Activated T-cell treated with anti-CD3 and anti-CD28 coated beads, Interleukin-2, amount 50 U/mL, for 1 hour (primary cell): ENCODE results near the gene CACNA1H.
"Not testable (repeated sequence)": the region's sequence is repeated elsewhere in the genome, so short reads cannot be mapped to it uniquely, and the experiment has no call there.

Experiments
- DNase-seq: peaks from one replicate; pipeline ENCODE4 v3.0.0-alpha.2; 2020

Gene CACNA1H

GRCh38 chr16:1194665-1195392 is 41.9 kb downstream of the CACNA1H start:
- peak; percentile 40 for DNase-seq

GRCh38 chr16:1195393-1195666 is 42.4 kb downstream of the CACNA1H start:
- no peak for DNase-seq

- DNase-seq, result no peak
Observed at GRCh38 chr16:1196494-1196893, 43.6 kb downstream of the CACNA1H start.

DNA sequence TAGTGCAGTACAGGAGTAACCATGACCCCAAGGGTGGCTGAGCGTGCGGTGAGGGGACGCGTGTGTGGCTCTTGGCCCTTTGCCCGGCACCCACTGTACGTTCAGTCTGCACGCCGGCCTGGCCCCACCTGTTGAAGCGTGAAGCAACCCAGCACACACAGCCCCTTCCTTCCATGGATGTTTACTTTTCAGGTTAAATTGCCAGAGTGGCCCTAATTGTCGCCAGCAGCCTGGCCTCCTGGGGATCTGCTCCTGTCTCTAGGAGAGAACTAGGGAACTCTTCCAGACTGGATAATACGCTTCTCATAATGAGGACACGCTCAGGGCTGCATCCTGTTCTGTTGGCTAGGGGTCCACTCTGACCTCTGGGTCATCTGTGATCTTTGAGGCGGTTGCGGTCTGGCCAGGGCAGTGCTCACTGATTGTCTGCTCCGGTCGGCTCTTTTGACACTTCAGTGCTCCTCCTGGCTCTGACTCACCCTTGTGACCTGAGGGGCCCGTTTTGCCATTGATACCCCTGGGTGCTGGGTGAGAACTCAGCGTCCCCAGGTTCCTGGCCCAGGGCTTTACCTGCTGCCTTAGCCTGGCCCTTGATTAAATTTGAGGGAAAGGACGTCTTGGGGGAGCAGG is 44.4 kb downstream of the CACNA1H start:
- DNase-seq, result no peak

DNA sequence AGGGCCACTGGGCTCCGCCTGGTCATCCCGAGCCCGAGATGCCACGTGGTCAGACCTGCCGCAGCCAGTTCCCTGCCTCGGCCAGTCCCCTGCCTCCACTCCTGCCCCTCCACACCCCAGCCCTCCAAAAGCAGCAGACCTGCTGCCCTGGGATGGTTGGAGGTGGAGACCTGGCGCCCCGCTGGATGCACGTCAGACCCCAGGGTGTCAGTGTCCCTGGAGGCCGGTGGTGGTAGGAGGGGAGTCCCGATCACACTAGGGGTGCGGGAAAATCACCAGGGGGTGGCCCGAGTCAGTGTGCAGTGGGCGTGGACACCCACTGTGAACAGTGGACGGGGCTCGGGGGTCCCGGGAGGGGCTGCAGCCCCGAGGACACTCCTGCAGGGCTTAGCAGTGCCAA is 45.3 kb downstream of the CACNA1H start:
- DNase-seq, result no peak

GRCh38 chr16:1198671-1199346 is 45.9 kb downstream of the CACNA1H start:
- not testable (repeated sequence) for DNase-seq

DNA sequence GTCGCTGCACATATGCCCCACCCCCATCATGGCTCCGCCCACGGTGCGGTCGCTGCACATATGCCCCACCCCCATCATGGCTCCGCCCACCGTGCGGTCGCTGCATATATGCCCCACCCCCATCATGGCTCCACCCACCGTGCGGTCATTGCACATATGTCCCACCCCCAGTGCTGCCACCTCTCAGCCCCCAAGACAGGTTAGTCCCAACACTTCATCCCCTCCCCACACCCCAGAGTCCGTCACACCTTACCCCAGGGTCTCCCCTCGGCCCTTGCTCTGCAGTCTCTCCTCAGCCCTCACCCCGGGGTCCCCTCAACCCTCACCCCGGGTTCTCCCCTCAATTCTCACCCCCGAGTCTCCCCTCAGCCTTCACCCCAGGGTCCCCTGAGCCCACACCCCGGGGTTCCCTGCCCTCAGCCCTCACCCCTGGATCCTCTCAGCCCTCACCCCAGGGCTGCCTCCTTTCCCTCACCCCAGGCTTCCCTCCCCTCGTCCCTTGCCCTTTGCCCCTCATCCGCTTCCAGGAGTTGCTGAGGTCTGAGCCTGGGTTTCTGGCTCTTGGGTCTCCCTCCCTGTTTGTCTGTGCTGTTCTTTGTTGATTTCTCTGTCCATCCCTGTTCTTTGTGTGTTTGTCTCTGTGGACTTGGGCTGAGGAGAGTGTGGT is 46.6 kb downstream of the CACNA1H start:
- DNase-seq, result no peak

GRCh38 chr16:1200014-1200627 is 47.2 kb downstream of the CACNA1H start:
- DNase-seq, result no peak

- DNase-seq, result no peak
Observed at GRCh38 chr16:1201444-1201843, 48.5 kb downstream of the CACNA1H start.

- no peak for DNase-seq
Observed at GRCh38 chr16:1202274-1202673, 49.4 kb downstream of the CACNA1H start.

GRCh38 chr16:1204933-1205332 is 52.0 kb downstream of the CACNA1H start:
- DNase-seq, result no peak

- DNase-seq, result no peak
Observed at GRCh38 chr16:1206326-1206725, 53.4 kb downstream of the CACNA1H start.

GRCh38 chr16:1206786-1207185 is 53.9 kb downstream of the CACNA1H start:
- DNase-seq, result no peak

DNA sequence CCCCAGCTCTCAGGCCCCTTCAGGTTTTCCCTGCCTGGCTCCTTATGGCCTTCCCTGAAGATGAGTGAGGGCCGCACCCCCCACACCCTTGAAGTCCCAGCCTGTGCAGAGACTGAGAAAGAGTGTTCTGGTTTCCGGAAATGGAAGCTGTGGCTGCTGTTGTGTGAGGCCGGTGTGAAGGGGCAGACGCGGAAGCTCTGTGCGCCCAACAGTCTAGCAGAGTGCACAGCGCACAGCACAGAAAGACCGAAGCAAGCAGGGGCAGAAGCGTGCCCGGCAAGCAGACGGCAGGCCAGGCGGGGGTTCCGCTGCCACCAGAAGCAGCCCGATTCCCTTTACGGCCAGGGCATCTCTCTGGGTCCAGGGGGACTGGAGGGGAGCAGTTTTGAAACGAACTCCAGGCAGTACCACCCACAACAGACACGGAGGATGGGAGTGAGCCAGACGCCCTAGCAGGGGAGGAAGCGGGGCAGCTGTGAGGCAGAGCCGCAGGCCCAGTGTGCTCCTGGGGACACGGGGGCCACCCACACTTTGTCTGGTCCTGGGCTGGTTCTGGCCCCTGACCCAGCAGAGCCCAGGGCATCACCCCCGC is 55.4 kb downstream of the CACNA1H start:
- no peak for DNase-seq

DNA sequence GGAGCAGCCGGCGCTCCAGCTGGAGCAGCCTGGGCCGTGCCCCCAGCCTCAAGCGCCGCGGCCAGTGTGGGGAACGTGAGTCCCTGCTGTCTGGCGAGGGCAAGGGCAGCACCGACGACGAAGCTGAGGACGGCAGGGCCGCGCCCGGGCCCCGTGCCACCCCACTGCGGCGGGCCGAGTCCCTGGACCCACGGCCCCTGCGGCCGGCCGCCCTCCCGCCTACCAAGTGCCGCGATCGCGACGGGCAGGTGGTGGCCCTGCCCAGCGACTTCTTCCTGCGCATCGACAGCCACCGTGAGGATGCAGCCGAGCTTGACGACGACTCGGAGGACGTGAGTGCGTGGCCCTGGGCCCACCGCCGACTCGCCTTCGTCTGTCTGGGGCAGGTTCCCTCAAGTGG is 56.2 kb downstream of the CACNA1H start:
- no peak for DNase-seq

GRCh38 chr16:1210461-1210860 is 57.6 kb downstream of the CACNA1H start:
- no peak for DNase-seq

DNA sequence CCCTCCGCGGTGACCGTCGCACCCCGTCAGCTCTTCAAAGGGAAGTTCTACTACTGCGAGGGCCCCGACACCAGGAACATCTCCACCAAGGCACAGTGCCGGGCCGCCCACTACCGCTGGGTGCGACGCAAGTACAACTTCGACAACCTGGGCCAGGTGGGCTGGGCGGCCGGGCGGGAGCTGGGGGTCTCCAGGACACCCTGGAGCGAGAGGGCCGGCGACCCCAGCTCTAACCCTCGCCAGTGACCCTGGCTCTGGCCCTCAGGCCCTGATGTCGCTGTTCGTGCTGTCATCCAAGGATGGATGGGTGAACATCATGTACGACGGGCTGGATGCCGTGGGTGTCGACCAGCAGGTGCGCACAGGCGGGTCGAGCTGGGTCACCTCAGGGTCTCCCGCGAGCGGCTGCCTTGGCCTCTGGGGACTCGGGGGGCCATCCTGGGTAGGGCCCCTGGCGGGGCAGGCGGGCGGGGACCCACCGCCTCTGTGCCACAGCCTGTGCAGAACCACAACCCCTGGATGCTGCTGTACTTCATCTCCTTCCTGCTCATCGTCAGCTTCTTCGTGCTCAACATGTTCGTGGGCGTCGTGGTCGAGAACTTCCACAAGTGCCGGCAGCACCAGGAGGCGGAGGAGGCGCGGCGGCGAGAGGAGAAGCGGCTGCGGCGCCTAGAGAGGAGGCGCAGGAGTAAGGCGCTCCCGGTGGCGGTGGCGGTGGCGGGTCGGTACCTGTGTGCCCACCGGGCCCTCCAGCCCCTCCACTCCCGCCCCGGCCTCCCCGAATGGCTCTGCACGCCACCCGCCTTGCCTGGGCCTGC is 58.8 kb downstream of the CACNA1H start:
- no peak for DNase-seq

GRCh38 chr16:1212616-1213194 is 59.8 kb downstream of the CACNA1H start:
- no peak for DNase-seq

- no peak for DNase-seq
Observed at GRCh38 chr16:1213231-1213630, 60.3 kb downstream of the CACNA1H start.

DNA sequence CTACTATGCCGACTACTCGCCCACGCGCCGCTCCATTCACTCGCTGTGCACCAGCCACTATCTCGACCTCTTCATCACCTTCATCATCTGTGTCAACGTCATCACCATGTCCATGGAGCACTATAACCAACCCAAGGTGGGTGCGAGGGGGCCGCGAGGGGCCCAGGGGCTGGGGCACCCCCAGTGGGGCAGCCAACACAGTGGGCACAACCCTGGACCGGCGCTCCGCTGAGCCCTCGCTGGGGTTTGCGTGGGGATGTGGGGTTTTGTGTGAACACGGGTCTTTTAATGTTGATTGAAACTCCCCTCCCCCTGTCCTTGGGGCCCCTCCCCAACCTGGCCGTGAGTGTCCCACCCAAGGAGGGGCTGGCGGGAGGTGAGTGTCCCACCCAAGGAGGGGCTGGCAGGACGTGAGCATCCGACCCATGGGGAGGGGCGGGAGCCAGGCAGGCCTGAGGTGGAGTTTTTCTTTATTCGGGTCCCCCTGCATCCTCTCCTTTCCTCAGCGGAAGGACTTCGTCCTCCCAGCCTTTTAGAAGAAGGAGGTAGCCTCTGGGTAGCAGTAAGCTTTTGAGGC is 61.0 kb downstream of the CACNA1H start:
- no peak for DNase-seq

DNA sequence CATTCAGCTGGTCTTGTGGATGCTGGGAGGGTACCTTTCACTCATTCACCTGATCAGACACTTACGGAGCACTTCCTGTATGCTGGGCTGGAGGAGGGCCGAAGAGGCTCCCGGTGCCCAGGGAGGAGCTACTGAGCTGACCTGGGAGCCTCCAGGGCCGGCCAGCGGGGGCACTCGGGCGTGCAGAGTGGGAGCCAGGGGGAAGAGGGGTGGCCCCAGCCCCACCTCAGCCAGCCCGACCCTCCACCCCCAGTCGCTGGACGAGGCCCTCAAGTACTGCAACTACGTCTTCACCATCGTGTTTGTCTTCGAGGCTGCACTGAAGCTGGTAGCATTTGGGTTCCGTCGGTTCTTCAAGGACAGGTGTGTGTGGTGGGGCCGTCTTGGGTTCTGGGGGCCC is 61.8 kb downstream of the CACNA1H start:
- DNase-seq, result no peak
